Subcutaneous adipose tissue (tissue), 4 donors: ENCODE results near the gene SAP30L. TPM values are rescaled to one million over a fixed set of nuclear protein-coding genes. Genes with fewer than 3 reads are reported as not detected.

ENCODE experiments used
- total RNA-seq, 4 donors: library from RNA; depleted of rRNA; stranded (reverse); fragments of >200 nt; gene quantifications; one replicate each; pipeline ENCODE4 v1.1.0, GENCODE V29; 2016
- TF ChIP-seq, protein P1 (sequence below): fragments of 450-650 bp; IDR thresholded peaks from one replicate; pipeline ENCODE4 v1.5.1; 2016; ENCODE audit warnings: low read depth, mild to moderate bottlenecking, control low read depth, antibody characterized with exemption, moderate library complexity

The SAP30L gene
- total RNA-seq, 4 donors from 2014 or later = 22.2 to 43.6 (median 27.6) TPM

GRCh38 chr5:154470947-154471870 is 25.4 kb downstream of the SAP30L start:
- TF ChIP-seq, protein P1, sequence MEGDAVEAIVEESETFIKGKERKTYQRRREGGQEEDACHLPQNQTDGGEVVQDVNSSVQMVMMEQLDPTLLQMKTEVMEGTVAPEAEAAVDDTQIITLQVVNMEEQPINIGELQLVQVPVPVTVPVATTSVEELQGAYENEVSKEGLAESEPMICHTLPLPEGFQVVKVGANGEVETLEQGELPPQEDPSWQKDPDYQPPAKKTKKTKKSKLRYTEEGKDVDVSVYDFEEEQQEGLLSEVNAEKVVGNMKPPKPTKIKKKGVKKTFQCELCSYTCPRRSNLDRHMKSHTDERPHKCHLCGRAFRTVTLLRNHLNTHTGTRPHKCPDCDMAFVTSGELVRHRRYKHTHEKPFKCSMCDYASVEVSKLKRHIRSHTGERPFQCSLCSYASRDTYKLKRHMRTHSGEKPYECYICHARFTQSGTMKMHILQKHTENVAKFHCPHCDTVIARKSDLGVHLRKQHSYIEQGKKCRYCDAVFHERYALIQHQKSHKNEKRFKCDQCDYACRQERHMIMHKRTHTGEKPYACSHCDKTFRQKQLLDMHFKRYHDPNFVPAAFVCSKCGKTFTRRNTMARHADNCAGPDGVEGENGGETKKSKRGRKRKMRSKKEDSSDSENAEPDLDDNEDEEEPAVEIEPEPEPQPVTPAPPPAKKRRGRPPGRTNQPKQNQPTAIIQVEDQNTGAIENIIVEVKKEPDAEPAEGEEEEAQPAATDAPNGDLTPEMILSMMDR = no peak

- TF ChIP-seq, protein P1 = no peak
These were observed 27.2 kb downstream of the SAP30L start for GRCh38 chr5:154472871-154473580.

DNA sequence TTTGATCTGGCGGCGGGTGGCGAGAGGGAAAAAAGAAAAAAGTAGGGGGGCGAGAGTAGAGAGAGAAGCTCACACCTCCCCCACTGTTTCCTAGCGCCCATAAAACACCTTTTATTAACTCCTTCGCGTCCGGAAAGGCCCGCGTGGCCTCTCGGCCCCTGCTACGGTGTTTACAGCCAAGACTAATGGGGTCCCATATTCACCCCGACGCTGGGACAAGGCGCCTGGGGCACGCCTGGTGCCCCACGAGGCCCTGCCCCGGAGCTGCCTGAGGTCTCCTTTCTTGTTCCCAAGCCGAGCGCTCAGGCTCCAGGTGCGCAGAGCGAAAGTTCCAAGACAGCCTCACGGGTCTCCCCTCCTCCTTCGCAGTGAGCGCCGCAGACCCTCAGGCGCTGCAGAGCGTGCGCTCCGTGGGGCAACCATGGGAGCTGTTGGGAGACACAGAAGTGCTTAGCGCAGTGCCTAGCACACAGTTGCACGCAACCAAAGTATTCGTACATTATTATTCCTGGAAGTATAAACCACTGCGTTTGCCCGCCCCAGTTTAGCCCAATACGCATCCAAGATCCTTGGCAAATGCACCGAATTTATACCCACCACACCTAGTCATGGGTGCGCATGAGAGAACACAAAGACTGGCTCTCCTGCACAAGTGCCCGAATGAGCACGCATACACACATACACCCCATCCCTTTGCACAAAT is 27.9 kb downstream of the SAP30L start:
- TF ChIP-seq, protein P1 = no peak

GRCh38 chr5:154474396-154475334 is 28.9 kb downstream of the SAP30L start:
- TF ChIP-seq, protein P1 = no peak

DNA sequence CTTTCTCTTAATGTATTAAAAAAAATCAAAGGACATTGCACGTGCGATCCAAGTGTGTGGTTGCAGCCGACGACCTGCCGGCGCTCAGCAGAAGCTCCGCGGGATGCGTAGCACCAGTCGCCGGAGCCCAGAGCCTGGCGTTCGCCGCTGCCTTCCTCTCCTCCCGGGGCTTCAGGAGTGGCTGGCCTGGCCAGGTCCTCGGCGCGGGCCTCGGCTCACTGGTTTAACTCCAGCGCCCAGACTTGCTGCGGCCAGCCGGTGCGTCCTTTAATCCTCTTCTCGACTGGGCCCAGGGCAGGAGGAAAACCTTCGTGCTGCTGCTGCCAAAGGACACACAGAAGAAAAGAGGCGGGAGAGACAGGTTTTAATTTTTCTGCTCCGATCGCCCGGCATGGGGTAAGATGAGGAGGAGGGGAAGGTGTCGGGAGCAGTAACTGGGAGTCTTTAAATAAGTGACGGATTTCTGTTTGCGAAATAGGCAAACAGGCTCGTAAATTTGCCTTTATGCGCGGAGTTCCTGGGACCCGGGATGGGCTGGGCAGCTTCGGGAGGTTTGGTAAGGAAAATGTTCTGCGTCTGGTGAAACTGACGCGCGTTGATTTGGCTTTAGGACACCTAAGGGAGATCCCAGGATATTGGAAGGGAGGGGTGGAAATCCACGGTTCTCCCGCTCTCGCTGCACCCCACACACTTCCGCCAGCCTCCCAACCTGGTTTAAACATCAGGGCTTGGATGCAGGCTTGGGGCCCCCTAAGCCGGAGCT is 30.0 kb downstream of the SAP30L start:
- TF ChIP-seq, protein P1 = no peak
